Prostate gland (tissue), 2 donors: ENCODE data around the gene SMAD2. TPM values are rescaled to one million over a fixed set of nuclear protein-coding genes. Genes with fewer than 3 reads are reported as not detected.

Source experiments
- DNase-seq: peaks from one replicate; pipeline ENCODE4 v3.0.0-alpha.2; 2019; ENCODE audit warnings: low spot score
- H3K27ac ChIP-seq, 2 donors: fragments of 200-600 bp; sonication (generic); 2 replicates each; pipeline ENCODE4 v1.5.1; 2017 to 2019
- H3K27me3 ChIP-seq: fragments of 200-600 bp; sonication (generic); replicated peaks from 2 replicates; pipeline ENCODE4 v1.5.1; 2019; ENCODE audit not compliant: insufficient read depth
- H3K36me3 ChIP-seq, 2 donors: fragments of 200-600 bp; sonication (generic); 1 replicate in 1 of 2; 2 replicates in 1 of 2; pipeline versions ENCODE4 v1.5.1 to v1.8.1; 2017 to 2019
- H3K4me1 ChIP-seq: fragments of 200-600 bp; sonication (generic); replicated peaks from 2 replicates; pipeline ENCODE4 v1.5.1; 2019
- H3K4me3 ChIP-seq, 2 donors: fragments of 200-600 bp; sonication (generic); 2 replicates each; pipeline ENCODE4 v1.5.1; 2017 to 2019
- H3K9me3 ChIP-seq: fragments of 200-600 bp; sonication (generic); 2 replicates; pipeline ENCODE4 v1.5.1; 2017
- POLR2A ChIP-seq: fragments of 450-650 bp; IDR thresholded peaks from one replicate; pipeline ENCODE4 v1.6.1; 2016; ENCODE audit warnings: antibody characterized with exemption, mild to moderate bottlenecking
- POLR2AphosphoS5 ChIP-seq: sonication (generic); formaldehyde crosslinking; IDR thresholded peaks from one replicate; pipeline ENCODE4 v1.6.1; 2017; ENCODE audit warnings: antibody characterized with exemption
- WGBS: methylation state at CpG from one replicate; pipeline ENCODE4 v1.1.5; 2018; 5-methylcytosine and 5-hydroxymethylcytosine counted together
- intact Hi-C: fragments of 100-400 bp; cut with DNase I; formaldehyde crosslinking; loops from one replicate; pipeline ENCODE4 v1.14.2; 2022
- total RNA-seq, 2 donors: library from RNA; depleted of rRNA; stranded (reverse); fragments of >200 nt; gene quantifications; one replicate each; pipeline ENCODE4 v1.1.0, GENCODE V29; 2016
- TF ChIP-seq, protein P1 (sequence below), 4 experiments: fragments of 200-600 bp in 2 of 4; fragments of 450-650 bp in 2 of 4; sonication (generic) in 2 of 4; IDR thresholded peaks; 1 replicate in 3 of 4; 2 replicates in 1 of 4; pipeline ENCODE4 v1.5.1; 2016 to 2019; ENCODE audit warnings: antibody characterized with exemption in 4 of 4, mild to moderate bottlenecking in 2 of 4, moderate library complexity in 2 of 4

Gene SMAD2
- total RNA-seq, 2 donors from 2014 or later = 54.3 to 96.8 TPM

GRCh38 chr18:47935321-47936055 is 5.0 kb upstream of the SMAD2 start:
- no peaks in the 10 kb centered on the region for H3K9me3 ChIP-seq
- no peak for TF ChIP-seq POLR2AphosphoS5
- TF ChIP-seq, protein P1, sequence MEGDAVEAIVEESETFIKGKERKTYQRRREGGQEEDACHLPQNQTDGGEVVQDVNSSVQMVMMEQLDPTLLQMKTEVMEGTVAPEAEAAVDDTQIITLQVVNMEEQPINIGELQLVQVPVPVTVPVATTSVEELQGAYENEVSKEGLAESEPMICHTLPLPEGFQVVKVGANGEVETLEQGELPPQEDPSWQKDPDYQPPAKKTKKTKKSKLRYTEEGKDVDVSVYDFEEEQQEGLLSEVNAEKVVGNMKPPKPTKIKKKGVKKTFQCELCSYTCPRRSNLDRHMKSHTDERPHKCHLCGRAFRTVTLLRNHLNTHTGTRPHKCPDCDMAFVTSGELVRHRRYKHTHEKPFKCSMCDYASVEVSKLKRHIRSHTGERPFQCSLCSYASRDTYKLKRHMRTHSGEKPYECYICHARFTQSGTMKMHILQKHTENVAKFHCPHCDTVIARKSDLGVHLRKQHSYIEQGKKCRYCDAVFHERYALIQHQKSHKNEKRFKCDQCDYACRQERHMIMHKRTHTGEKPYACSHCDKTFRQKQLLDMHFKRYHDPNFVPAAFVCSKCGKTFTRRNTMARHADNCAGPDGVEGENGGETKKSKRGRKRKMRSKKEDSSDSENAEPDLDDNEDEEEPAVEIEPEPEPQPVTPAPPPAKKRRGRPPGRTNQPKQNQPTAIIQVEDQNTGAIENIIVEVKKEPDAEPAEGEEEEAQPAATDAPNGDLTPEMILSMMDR (IDR thresholded peaks at IDR 0.05) = no peak
- no peak for TF ChIP-seq POLR2A
- H3K27me3 ChIP-seq = no peaks in the 10 kb centered on the region
- 93% methylated on average over 1 of the region's 1 CpG for whole genome bisulfite sequencing
- no peak overlapping the region for H3K27ac ChIP-seq
- H3K4me1 ChIP-seq = no peaks in the 10 kb centered on the region
- intact Hi-C loops = no loop called here
- no peak overlapping the region for H3K4me3 ChIP-seq
- no peaks in the 10 kb centered on the region for H3K36me3 ChIP-seq
- no peak for DNase-seq

DNA sequence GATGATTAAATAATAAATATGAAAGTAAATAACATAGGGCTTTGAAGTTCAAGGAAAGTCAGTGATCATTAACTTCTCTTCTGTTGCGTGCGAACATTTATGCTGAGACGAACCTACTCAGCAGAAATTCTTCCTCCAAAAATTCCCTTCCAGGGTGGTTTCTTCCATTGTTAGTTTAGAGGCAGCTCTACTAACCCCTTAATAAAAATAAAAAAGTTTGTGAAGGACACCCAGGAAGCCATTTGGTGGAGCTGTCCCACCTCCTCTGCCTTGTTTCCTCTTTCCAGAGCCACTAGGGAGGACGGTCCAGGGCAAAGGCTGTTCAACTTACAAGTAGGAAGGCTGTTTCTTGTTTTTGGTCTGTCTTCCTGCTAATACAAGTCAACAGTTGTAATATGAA is 2.1 kb upstream of the SMAD2 start:
- Histone ChIP-seq H3K27ac (peak overlapping the region in 1 of 2 donors; percentile 97), H3K9me3 (no peaks in the 10 kb centered on the region), H3K4me1 (no peaks in the 10 kb centered on the region), H3K27me3 (no peaks in the 10 kb centered on the region), H3K36me3 (no peaks in the 10 kb centered on the region), H3K4me3 (no peak overlapping the region)
- TF ChIP-seq, protein P1 (IDR thresholded peaks at IDR 0.05) = no peak
- TF ChIP-seq POLR2A (no peak), POLR2AphosphoS5 (no peak)
- DNase-seq = no peak
- intact Hi-C loops = no loop called here
- 68% methylated on average over 4 of the region's 4 CpGs for WGBS

DNA sequence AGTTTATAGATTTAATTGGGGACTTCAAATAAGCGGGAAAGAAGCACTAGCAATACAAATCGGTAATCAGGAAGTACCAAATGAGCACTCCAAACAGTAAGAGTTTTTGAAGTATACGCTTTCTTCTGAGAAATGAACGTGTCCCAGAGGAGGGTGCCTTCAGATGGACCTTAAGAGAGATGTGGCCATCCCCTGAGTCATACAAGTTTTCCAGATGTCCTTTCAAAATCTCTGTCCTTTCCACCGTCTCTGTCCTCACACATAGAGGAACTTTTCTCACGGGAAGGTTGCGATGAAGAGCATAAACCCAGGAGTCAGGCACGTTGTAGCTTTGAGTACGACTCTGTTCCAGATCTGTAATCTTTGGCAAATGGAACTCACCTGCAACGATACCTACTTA is 1.7 kb upstream of the SMAD2 start:
- H3K27ac ChIP-seq = peak overlapping the region; percentile 96 to 97
- H3K9me3 ChIP-seq = no peaks in the 10 kb centered on the region
- no peaks in the 10 kb centered on the region for H3K27me3 ChIP-seq
- H3K4me1 ChIP-seq = no peaks in the 10 kb centered on the region
- TF ChIP-seq POLR2A (no peak), POLR2AphosphoS5 (no peak)
- TF ChIP-seq, protein P1 (IDR thresholded peaks at IDR 0.05) = no peak
- intact Hi-C loops = no loop called here
- WGBS = 66% methylated on average over 10 of the region's 10 CpGs
- DNase-seq = no peak
- no peaks in the 10 kb centered on the region for H3K36me3 ChIP-seq
- peak overlapping the region in 1 of 2 donors; percentile 86 for H3K4me3 ChIP-seq

GRCh38 chr18:47931718-47932103 is 1.3 kb upstream of the SMAD2 start:
- Histone ChIP-seq H3K9me3 (no peaks in the 10 kb centered on the region), H3K36me3 (no peaks in the 10 kb centered on the region), H3K4me1 (no peaks in the 10 kb centered on the region), H3K27me3 (no peaks in the 10 kb centered on the region), H3K4me3 (peak overlapping the region; percentile 86 to 95), H3K27ac (peak overlapping the region; percentile 96 to 97)
- 31% methylated on average over 8 of the region's 8 CpGs for WGBS
- TF ChIP-seq POLR2A (no peak), POLR2AphosphoS5 (no peak)
- TF ChIP-seq, protein P1 (IDR thresholded peaks at IDR 0.05) = no peak
- DNase-seq = peak; percentile 17
- intact Hi-C loops = no loop called here
